ENCODE results near the gene C12orf75.

- TF ChIP-seq ARNT (IDR thresholded peaks at IDR 0.05) (no peak), ELF4 (IDR thresholded peaks at IDR 0.05) (no peak), SUZ12 (IDR thresholded peaks at IDR 0.05) (no peak), FOXK2 (IDR thresholded peaks at IDR 0.05) (no peak), TARDBP (IDR thresholded peaks at IDR 0.05) (no peak), HDGF (IDR thresholded peaks at IDR 0.05; ENCODE audit: borderline replicate concordance) (no peak), FOXA1 (IDR thresholded peaks at IDR 0.05) (no peak)
- TF ChIP-seq, protein P1, sequence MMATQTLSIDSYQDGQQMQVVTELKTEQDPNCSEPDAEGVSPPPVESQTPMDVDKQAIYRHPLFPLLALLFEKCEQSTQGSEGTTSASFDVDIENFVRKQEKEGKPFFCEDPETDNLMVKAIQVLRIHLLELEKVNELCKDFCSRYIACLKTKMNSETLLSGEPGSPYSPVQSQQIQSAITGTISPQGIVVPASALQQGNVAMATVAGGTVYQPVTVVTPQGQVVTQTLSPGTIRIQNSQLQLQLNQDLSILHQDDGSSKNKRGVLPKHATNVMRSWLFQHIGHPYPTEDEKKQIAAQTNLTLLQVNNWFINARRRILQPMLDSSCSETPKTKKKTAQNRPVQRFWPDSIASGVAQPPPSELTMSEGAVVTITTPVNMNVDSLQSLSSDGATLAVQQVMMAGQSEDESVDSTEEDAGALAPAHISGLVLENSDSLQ (IDR thresholded peaks at IDR 0.05), result no peak
Observed at GRCh38 chr12:105363890-105364289, 33.4 kb downstream of the C12orf75 start.

All from HEK293T (cell line).